CD14-positive monocyte (primary cell): ENCODE data around the gene KCNJ2. TPM values are rescaled to one million over a fixed set of nuclear protein-coding genes. Genes with fewer than 3 reads are reported as not detected.

ENCODE experiments used
- DNase-seq, 3 donors: peaks; one replicate each; pipeline ENCODE4 v3.0.0-alpha.2; 2011 to 2022
- H2AFZ ChIP-seq: 2 replicates; pipeline ENCODE4 v1.6.0; 2012; ENCODE audit warnings: mild to moderate bottlenecking, low read depth, low read length, inconsistent platforms; ENCODE audit not compliant: insufficient read depth, poor library complexity, severe bottlenecking
- H3K27ac ChIP-seq, 2 donors: 1 replicate in 1 of 2; 2 replicates in 1 of 2; pipeline ENCODE4 v1.5.1; 2012 to 2013; ENCODE audit warnings: low read length in 2 of 2, control low read depth in 1 of 2, inconsistent platforms in 1 of 2, low read depth in 1 of 2, mild to moderate bottlenecking in 1 of 2
- H3K27me3 ChIP-seq, 2 donors: one replicate each; pipeline versions ENCODE4 v1.6.0 to v1.6.1; 2011 to 2013; ENCODE audit warnings: low read length in 2 of 2; ENCODE audit not compliant: control insufficient read depth in 2 of 2, insufficient read depth in 2 of 2
- H3K36me3 ChIP-seq, 2 donors: replicated peaks in 1 of 2; 1 replicate in 1 of 2; 2 replicates in 1 of 2; pipeline versions ENCODE4 v1.5.1 to v1.6.1; 2012 to 2013; ENCODE audit warnings: low read length in 2 of 2, control low read depth in 1 of 2, inconsistent platforms in 1 of 2, mild to moderate bottlenecking in 1 of 2; ENCODE audit not compliant: insufficient read depth in 2 of 2, control insufficient read depth in 1 of 2
- H3K4me1 ChIP-seq, 2 donors: 1 replicate in 1 of 2; 2 replicates in 1 of 2; pipeline versions ENCODE4 v1.5.1 to v1.6.1; 2012 to 2013; ENCODE audit warnings: low read length in 2 of 2, control low read depth in 1 of 2, inconsistent platforms in 1 of 2, mild to moderate bottlenecking in 1 of 2, moderate library complexity in 1 of 2; ENCODE audit not compliant: insufficient read depth in 2 of 2, control insufficient read depth in 1 of 2
- H3K4me2 ChIP-seq: replicated peaks from 2 replicates; pipeline ENCODE3; 2012; ENCODE audit warnings: low read length, moderate library complexity, mild to moderate bottlenecking; ENCODE audit not compliant: poor library complexity, severe bottlenecking; ENCODE audit errors: extremely low read depth
- H3K4me3 ChIP-seq, 3 experiments: fragments of 200-600 bp in 1 of 3; sonication (generic) in 1 of 3; replicated peaks in 1 of 3; 1 replicate in 2 of 3; 2 replicates in 1 of 3; pipeline ENCODE4 v1.5.1; 2011 to 2013; ENCODE audit warnings: low read length in 3 of 3, mild to moderate bottlenecking in 3 of 3, control low read depth in 2 of 3, low read depth in 2 of 3, inconsistent platforms in 1 of 3, moderate library complexity in 1 of 3
- H3K79me2 ChIP-seq: 2 replicates; pipeline ENCODE4 v1.6.0; 2012; ENCODE audit warnings: mild to moderate bottlenecking, control low read depth, inconsistent platforms, low read length, moderate library complexity; ENCODE audit not compliant: insufficient read depth
- H3K9ac ChIP-seq: 2 replicates; pipeline ENCODE4 v1.6.0; 2017; ENCODE audit warnings: low read length, mild to moderate bottlenecking; ENCODE audit not compliant: insufficient read depth, poor library complexity, severe bottlenecking
- H3K9me3 ChIP-seq, 2 donors: replicated peaks in 1 of 2; 1 replicate in 1 of 2; 2 replicates in 1 of 2; pipeline versions ENCODE4 v1.5.1 to v1.6.1; 2012 to 2013; ENCODE audit warnings: low read length in 2 of 2, control low read depth in 1 of 2; ENCODE audit not compliant: control insufficient read depth in 1 of 2, insufficient read depth in 1 of 2
- H4K20me1 ChIP-seq: 2 replicates; pipeline ENCODE4 v1.6.0; 2012; ENCODE audit warnings: mild to moderate bottlenecking, low read length, control low read depth, moderate library complexity; ENCODE audit not compliant: insufficient read depth
- H3K27ac Mint-ChIP-seq, 7 donors: one replicate each; pipeline ENCODE4 v1.8.0; 2020; ENCODE audit warnings: mild to moderate bottlenecking in 7 of 7, mixed read lengths in 7 of 7, moderate library complexity in 6 of 7, inconsistent platforms in 2 of 7
- H3K27me3 Mint-ChIP-seq, 3 donors: one replicate each; pipeline ENCODE4 v1.8.0; 2021 to 2022; ENCODE audit warnings: low read depth in 3 of 3, mild to moderate bottlenecking in 3 of 3, mixed read lengths in 3 of 3, moderate library complexity in 3 of 3, inconsistent platforms in 1 of 3
- H3K36me3 Mint-ChIP-seq, 2 donors: one replicate each; pipeline ENCODE4 v1.8.0; 2020; ENCODE audit warnings: mixed read lengths in 2 of 2, inconsistent platforms in 1 of 2, mild to moderate bottlenecking in 1 of 2
- H3K4me1 Mint-ChIP-seq: one replicate; pipeline ENCODE4 v1.8.0; 2020; ENCODE audit warnings: mild to moderate bottlenecking, mixed read lengths
- H3K4me3 Mint-ChIP-seq, 2 donors: one replicate each; pipeline ENCODE4 v1.8.0; 2020; ENCODE audit warnings: mild to moderate bottlenecking in 2 of 2, mixed read lengths in 2 of 2, moderate library complexity in 1 of 2
- H3K9me3 Mint-ChIP-seq, 7 donors: one replicate each; pipeline ENCODE4 v1.8.0; 2020 to 2022; ENCODE audit warnings: mixed read lengths in 7 of 7, mild to moderate bottlenecking in 6 of 7, moderate library complexity in 6 of 7, inconsistent platforms in 2 of 7
- CTCF ChIP-seq: fragments of 200-600 bp; IDR thresholded peaks from one replicate; pipeline ENCODE4 v1.8.0; 2022; ENCODE audit warnings: antibody characterized with exemption, mild to moderate bottlenecking
- WGBS: methylation state at CpG from one replicate; pipeline ENCODE4 v1.1.5; 2013; ENCODE audit warnings: missing lambda C conversion rate; ENCODE audit not compliant: insufficient coverage; 5-methylcytosine and 5-hydroxymethylcytosine counted together
- intact Hi-C, 2 donors: fragments of 100-400 bp; cut with micrococcal nuclease; formaldehyde crosslinking; loops; one replicate each; pipeline versions ENCODE4 v1.15.0 to v1.15.1; 2023
- polyA plus RNA-seq, 3 donors: library from polyadenylated mRNA; depleted of rRNA in 1 of 3; unstranded in 2 of 3; stranded (reverse) in 1 of 3; fragments of 300-500 nt in 2 of 3; fragments of >200 nt in 1 of 3; fragmentation: Illumina TruSeq in 2 of 3; gene quantifications; 1 replicate in 2 of 3; 2 replicates in 1 of 3; pipeline ENCODE4 v1.2.3, GENCODE V29; 2012 to 2021

Gene KCNJ2
- polyA plus RNA-seq, 3 donors, result 0.37 to 2.0 (median 1.7) TPM

GRCh38 chr17:70206361-70207010 is 37.2 kb downstream of the KCNJ2 start:
- H3K4me3 Mint-ChIP-seq, result peak overlapping the region; percentile 27 to 35
- WGBS, result 100% methylated on average over 1 of the region's 6 CpGs
- no peaks in the 10 kb centered on the region for H3K36me3 Mint-ChIP-seq
- no peaks in the 10 kb centered on the region for H3K79me2 ChIP-seq
- DNase-seq, result peak; percentile 15 to 75 (median 40)
- H3K4me1 Mint-ChIP-seq, result peaks cover 46% of the 10 kb centered on the region
- H2AFZ ChIP-seq, result no peak overlapping the region
- no peaks in the 10 kb centered on the region for H3K36me3 ChIP-seq
- intact Hi-C loops, result no loop called here
- H3K27me3 ChIP-seq, result no peaks in the 10 kb centered on the region
- H3K27me3 Mint-ChIP-seq, result peaks cover 0 to 1% (median 0%) of the 10 kb centered on the region in 3 donors
- no peaks in the 10 kb centered on the region for H3K9me3 ChIP-seq
- H3K9me3 Mint-ChIP-seq, result peaks cover 0 to 1% (median 0%) of the 10 kb centered on the region in 7 donors
- no peak overlapping the region for H3K9ac ChIP-seq
- TF ChIP-seq CTCF, result no peak
- peak overlapping the region; percentile 85 to 96 (median 92) for H3K27ac Mint-ChIP-seq
- H3K4me1 ChIP-seq, result peaks cover 43 to 56% of the 10 kb centered on the region in 2 donors
- H3K27ac ChIP-seq, result peak overlapping the region; percentile 86
- H3K4me3 ChIP-seq, result peak overlapping the region in 1 of 3 experiments; percentile 37
- peak overlapping the region; percentile 13 for H3K4me2 ChIP-seq
- H4K20me1 ChIP-seq, result no peaks in the 10 kb centered on the region

DNA sequence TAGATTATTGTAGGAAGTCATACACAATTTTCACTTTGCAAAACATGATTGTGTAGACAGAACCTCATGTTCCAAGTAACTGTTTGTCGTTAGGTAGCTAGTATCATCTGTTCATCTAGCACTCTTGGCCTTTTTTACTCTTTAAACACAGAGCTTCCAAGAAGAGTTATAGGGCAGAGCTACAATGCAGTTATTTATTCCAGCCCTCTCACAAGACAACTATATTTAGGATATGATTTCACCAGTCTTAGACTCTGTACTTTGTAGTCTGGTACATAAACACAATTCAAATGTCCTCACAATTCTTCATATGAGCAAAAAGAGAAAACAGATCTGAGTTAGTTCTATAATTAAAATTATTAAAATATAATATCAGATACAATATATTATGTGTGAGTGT is 37.9 kb downstream of the KCNJ2 start:
- Mint-ChIP-seq H3K27ac (no peak overlapping the region), H3K36me3 (no peaks in the 10 kb centered on the region), H3K9me3 (peaks cover 0 to 1% (median 0%) of the 10 kb centered on the region in 7 donors), H3K4me3 (no peak overlapping the region), H3K27me3 (peaks cover 0 to 1% (median 0%) of the 10 kb centered on the region in 3 donors), H3K4me1 (peaks cover 46% of the 10 kb centered on the region)
- no CpG with 5 or more reads among the region's 1 CpG for WGBS
- Histone ChIP-seq H3K4me1 (peaks cover 43 to 55% of the 10 kb centered on the region in 2 donors), H3K4me2 (peak overlapping the region; percentile 13), H3K4me3 (no peak overlapping the region), H3K27ac (peak overlapping the region in 1 of 2 donors; percentile 86), H3K27me3 (no peaks in the 10 kb centered on the region), H4K20me1 (no peaks in the 10 kb centered on the region), H3K79me2 (no peaks in the 10 kb centered on the region), H2AFZ (no peak overlapping the region), H3K36me3 (no peaks in the 10 kb centered on the region), H3K9ac (no peak overlapping the region), H3K9me3 (no peaks in the 10 kb centered on the region)
- DNase-seq, result no peak
- TF ChIP-seq CTCF, result no peak
- intact Hi-C loops, result no loop called here
